GM12878 (cell line): Measurements from ENCODE around the gene CCNB1. TPM values are rescaled to one million over a fixed set of nuclear protein-coding genes. Genes with fewer than 3 reads are reported as not detected.

Experiments
- ATAC-seq: fragments of 200-7000 bp; cut with Tn5 transposase; 3 replicates; pipeline ENCODE4 v1.9.1; 2020; ENCODE audit warnings: mild to moderate bottlenecking, moderate library complexity
- BruUV-seq: library from RNA; stranded (reverse); fragments of 400-500 nt; replicated peaks from 2 replicates; lab custom pipeline; 2021; lab: Mats Ljungman, UMichigan
- CTCF ChIA-PET: fragments of 300-600 bp; sonication (Branson Sonifier 250); formaldehyde crosslinking; extraction: SDS; loops from one replicate; lab custom pipeline; 2021; ENCODE audit warnings: inconsistent platforms; lab: Yijun Ruan, JAX
- POLR2A ChIA-PET: fragments of 350-600 bp; formaldehyde crosslinking; extraction: SDS; loops from one replicate; lab custom pipeline; 2021; ENCODE audit warnings: inconsistent platforms; lab: Charles Lee
- RAD21 ChIA-PET: fragments of 300-600 bp; sonication (Branson Sonifier 250); formaldehyde crosslinking; loops from one replicate; lab custom pipeline; 2023; ENCODE audit warnings: antibody characterized with exemption; ENCODE audit not compliant: unreplicated experiment; lab: Charles Lee
- SMC1A ChIA-PET: fragments of 300-600 bp; sonication (Branson Sonifier 250); formaldehyde crosslinking; loops from one replicate; lab custom pipeline; 2023; ENCODE audit not compliant: unreplicated experiment, uncharacterized antibody; lab: Charles Lee
- DNase-seq: peaks from one replicate; pipeline ENCODE4 v3.0.0-alpha.2; 2011; ENCODE audit warnings: low read depth, low spot score
- FAIRE-seq: peaks from 3 replicates; lab custom pipeline; 2011; peaks lifted over from hg19 to GRCh38; lab: Jason Lieb, UNC
- H2AFZ ChIP-seq: 2 replicates; pipeline ENCODE4 v1.6.0; 2011; ENCODE audit warnings: low read depth, low read length, control low read depth; ENCODE audit not compliant: control insufficient read depth
- H3K27ac ChIP-seq: 2 replicates; pipeline ENCODE4 v1.5.1; 2011; ENCODE audit warnings: control low read depth; ENCODE audit not compliant: control insufficient read depth, insufficient read depth
- H3K27me3 ChIP-seq, 2 experiments: replicated peaks in 1 of 2; 2 replicates each; pipeline versions ENCODE4 v1.6.0 to v1.6.1; 2011; ENCODE audit warnings: low read length in 1 of 2; ENCODE audit not compliant: control insufficient read depth in 2 of 2, insufficient read depth in 2 of 2
- H3K36me3 ChIP-seq, 2 experiments: 2 replicates each; pipeline ENCODE4 v1.5.1; 2011; ENCODE audit warnings: low read length in 1 of 2; ENCODE audit not compliant: control insufficient read depth in 2 of 2, insufficient read depth in 2 of 2
- H3K4me1 ChIP-seq: 2 replicates; pipeline ENCODE4 v1.6.1; 2011; ENCODE audit warnings: mild to moderate bottlenecking, low read length, moderate library complexity, mixed read lengths; ENCODE audit not compliant: control insufficient read depth, insufficient read depth
- H3K4me2 ChIP-seq: 2 replicates; pipeline ENCODE4 v1.6.0; 2011; ENCODE audit warnings: control low read depth; ENCODE audit not compliant: control insufficient read depth, insufficient read depth
- H3K4me3 ChIP-seq: fragments of 200-600 bp; sonication (generic); 2 replicates; pipeline ENCODE4 v1.5.1; 2016
- H3K79me2 ChIP-seq: 2 replicates; pipeline ENCODE4 v1.6.0; 2011; ENCODE audit warnings: low read length; ENCODE audit not compliant: control insufficient read depth, insufficient read depth
- H3K9ac ChIP-seq: 2 replicates; pipeline ENCODE4 v1.8.0; 2011; ENCODE audit warnings: low read length, control low read depth, mixed read lengths; ENCODE audit not compliant: control insufficient read depth, insufficient read depth
- H3K9me3 ChIP-seq: replicated peaks from 3 replicates; pipeline ENCODE4 v1.5.1; 2011; ENCODE audit warnings: mild to moderate bottlenecking, low read length; ENCODE audit not compliant: control insufficient read depth, insufficient read depth
- H4K20me1 ChIP-seq: 2 replicates; pipeline ENCODE4 v1.6.0; 2011; ENCODE audit not compliant: control insufficient read depth, insufficient read depth
- ASH2L ChIP-seq: fragments of 300-600, 200-600 bp; sonication (generic); IDR thresholded peaks from 2 replicates; pipeline ENCODE4 v1.6.1; 2017; ENCODE audit warnings: low read depth, mild to moderate bottlenecking, borderline replicate concordance
- CEBPB ChIP-seq, 2 experiments: fragments of 150-350 bp in 1 of 2; IDR thresholded peaks; 2 replicates each; pipeline ENCODE4 v1.6.1; 2012 to 2014; ENCODE audit warnings: low read depth in 2 of 2, low read length in 2 of 2, borderline replicate concordance in 1 of 2, inconsistent platforms in 1 of 2
- CEBPZ ChIP-seq: fragments of 150-350 bp; IDR thresholded peaks from 2 replicates; pipeline ENCODE4 v1.6.1; 2016; ENCODE audit warnings: low read depth, low read length
- NR2F1 ChIP-seq: fragments of 450-650 bp; conservative IDR thresholded peaks from 2 replicates; pipeline ENCODE4 v1.6.1; 2017; ENCODE audit warnings: mild to moderate bottlenecking
- RAD51 ChIP-seq: fragments of 450-650 bp; IDR thresholded peaks from 2 replicates; pipeline ENCODE4 v1.6.1; 2016; ENCODE audit warnings: moderate library complexity, mild to moderate bottlenecking, inconsistent platforms
- SREBF1 ChIP-seq: IDR thresholded peaks from 2 replicates; pipeline ENCODE4 v1.6.1; 2012; ENCODE audit warnings: mild to moderate bottlenecking, low read length
- SREBF2 ChIP-seq: IDR thresholded peaks from 2 replicates; pipeline ENCODE4 v1.6.1; 2012; ENCODE audit warnings: mild to moderate bottlenecking, low read length
- TAF1 ChIP-seq: IDR thresholded peaks from 2 replicates; pipeline ENCODE4 v1.6.1; 2011; ENCODE audit warnings: mild to moderate bottlenecking, low read depth, low read length, borderline replicate concordance
- ZBED1 ChIP-seq: IDR thresholded peaks from 2 replicates; pipeline ENCODE4 v1.6.1; 2016; ENCODE audit warnings: borderline replicate concordance
- ZNF24 ChIP-seq: fragments of 450-650 bp; IDR thresholded peaks from 2 replicates; pipeline ENCODE4 v1.6.1; 2017; ENCODE audit warnings: antibody characterized with exemption, mild to moderate bottlenecking
- WGBS: methylation state at CpG from one replicate; pipeline ENCODE4 v1.1.6; 2016; ENCODE audit warnings: low lambda C conversion rate; ENCODE audit not compliant: insufficient replicate concordance, insufficient coverage; ENCODE audit errors: missing lambda C conversion rate; 5-methylcytosine and 5-hydroxymethylcytosine counted together
- in situ Hi-C: fragments of 300-500 bp; cut with MboI; formaldehyde crosslinking; loops from 9 replicates; pipeline ENCODE4 v1.14.3; 2018; ENCODE audit warnings: mixed read lengths
- intact Hi-C: fragments of 100-400 bp; cut with micrococcal nuclease; formaldehyde crosslinking; loops from one replicate; pipeline ENCODE4 v1.14.2; 2022; ENCODE audit not compliant: unreplicated experiment
- polyA plus RNA-seq, 11 experiments: library from polyadenylated mRNA; depleted of rRNA in 4 of 11; unstranded in 6 of 11; stranded (reverse) in 5 of 11; fragments of >200 nt; fragmentation: Nextera tagmentation in 4 of 11; fragmentation: Illumina TruSeq in 1 of 11; extraction: Ambion mirVana in 4 of 11; extraction: Trizol in 1 of 11; gene quantifications; 1 replicate in 1 of 11; 2 replicates in 10 of 11; pipeline versions ENCODE4 v1.2.1 to v1.2.3, GENCODE V29; 2011 to 2016; ENCODE audit warnings: inconsistent platforms in 2 of 11, missing spikeins in 2 of 11, low read depth in 1 of 11
- total RNA-seq, 4 experiments: library from RNA; depleted of rRNA in 3 of 4; stranded (reverse); fragments of >200 nt in 3 of 4; fragmentation: Illumina TruSeq in 1 of 4; extraction: Trizol in 1 of 4; gene quantifications; 2 replicates each; pipeline versions ENCODE4 v1.2.1 to v1.2.3, GENCODE V29; 2013 to 2021
- TF ChIP-seq, protein P1 (sequence below): IDR thresholded peaks from 2 replicates; pipeline ENCODE4 v1.6.1; 2012; ENCODE audit warnings: low read depth, low read length, improper control_type of control experiment
- TF ChIP-seq, protein P2 (sequence below): fragments of 450-650 bp; formaldehyde crosslinking; IDR thresholded peaks from 2 replicates; pipeline ENCODE4 v1.4.0; 2022; ENCODE audit warnings: mild to moderate bottlenecking, moderate library complexity

The CCNB1 gene
- total and polyA plus RNA-seq, 10 of the 15 experiments (the other 5 are each of a cell fraction or from before 2014, with no cell fraction given), result 148 to 403 (median 210) TPM

GRCh38 chr5:69225860-69226259 is 58.9 kb downstream of the CCNB1 start:
- DNase-seq (no peak), ATAC-seq (no peak)
- Histone ChIP-seq H3K9ac (no peak overlapping the region), H4K20me1 (no peaks in the 10 kb centered on the region), H3K4me2 (no peak overlapping the region), H3K4me1 (no peaks in the 10 kb centered on the region), H3K27me3 (no peaks in the 10 kb centered on the region)
- POLR2A ChIA-PET, result no interaction called here
- in situ Hi-C loops, result no loop called here
- TF ChIP-seq, protein P1, sequence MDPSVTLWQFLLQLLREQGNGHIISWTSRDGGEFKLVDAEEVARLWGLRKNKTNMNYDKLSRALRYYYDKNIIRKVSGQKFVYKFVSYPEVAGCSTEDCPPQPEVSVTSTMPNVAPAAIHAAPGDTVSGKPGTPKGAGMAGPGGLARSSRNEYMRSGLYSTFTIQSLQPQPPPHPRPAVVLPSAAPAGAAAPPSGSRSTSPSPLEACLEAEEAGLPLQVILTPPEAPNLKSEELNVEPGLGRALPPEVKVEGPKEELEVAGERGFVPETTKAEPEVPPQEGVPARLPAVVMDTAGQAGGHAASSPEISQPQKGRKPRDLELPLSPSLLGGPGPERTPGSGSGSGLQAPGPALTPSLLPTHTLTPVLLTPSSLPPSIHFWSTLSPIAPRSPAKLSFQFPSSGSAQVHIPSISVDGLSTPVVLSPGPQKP, result no peak
- TF ChIP-seq ZNF24 (no peak), CEBPB (IDR thresholded peaks at IDR 0.05; ENCODE audit: borderline replicate concordance in 1 of 2, low read depth in 2 of 2, low read length in 2 of 2) (no peak), ASH2L (no peak), NR2F1 (no peak), SREBF1 (no peak), RAD51 (no peak), SREBF2 (no peak), TAF1 (no peak), ZBED1 (no peak), CEBPZ (no peak)
- TF ChIP-seq, protein P2, sequence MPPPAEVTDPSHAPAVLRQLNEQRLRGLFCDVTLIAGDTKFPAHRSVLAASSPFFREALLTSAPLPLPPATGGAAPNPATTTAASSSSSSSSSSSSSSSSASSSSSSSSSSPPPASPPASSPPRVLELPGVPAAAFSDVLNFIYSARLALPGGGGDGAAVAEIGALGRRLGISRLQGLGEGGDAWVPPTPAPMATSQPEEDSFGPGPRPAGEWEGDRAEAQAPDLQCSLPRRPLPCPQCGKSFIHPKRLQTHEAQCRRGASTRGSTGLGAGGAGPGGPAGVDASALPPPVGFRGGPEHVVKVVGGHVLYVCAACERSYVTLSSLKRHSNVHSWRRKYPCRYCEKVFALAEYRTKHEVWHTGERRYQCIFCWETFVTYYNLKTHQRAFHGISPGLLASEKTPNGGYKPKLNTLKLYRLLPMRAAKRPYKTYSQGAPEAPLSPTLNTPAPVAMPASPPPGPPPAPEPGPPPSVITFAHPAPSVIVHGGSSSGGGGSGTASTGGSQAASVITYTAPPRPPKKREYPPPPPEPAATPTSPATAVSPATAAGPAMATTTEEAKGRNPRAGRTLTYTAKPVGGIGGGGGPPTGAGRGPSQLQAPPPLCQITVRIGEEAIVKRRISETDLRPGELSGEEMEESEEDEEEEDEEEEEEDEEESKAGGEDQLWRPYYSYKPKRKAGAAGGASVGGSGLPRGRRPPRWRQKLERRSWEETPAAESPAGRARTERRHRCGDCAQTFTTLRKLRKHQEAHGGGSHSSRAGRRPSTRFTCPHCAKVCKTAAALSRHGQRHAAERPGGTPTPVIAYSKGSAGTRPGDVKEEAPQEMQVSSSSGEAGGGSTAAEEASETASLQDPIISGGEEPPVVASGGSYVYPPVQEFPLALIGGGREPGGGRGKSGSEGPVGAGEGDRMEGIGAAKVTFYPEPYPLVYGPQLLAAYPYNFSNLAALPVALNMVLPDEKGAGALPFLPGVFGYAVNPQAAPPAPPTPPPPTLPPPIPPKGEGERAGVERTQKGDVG, result no peak
- TF ChIP-seq, all 136 proteins: peak for 0
- no peak for FAIRE-seq
- Histone ChIP-seq H3K27ac (no peak overlapping the region), H3K79me2 (no peaks in the 10 kb centered on the region; the same call in 1 of the 2 replicates), H3K36me3 (no peaks in the 10 kb centered on the region; a peak in 1 of 4 replicates), H2AFZ (no peak overlapping the region), H3K9me3 (no peaks in the 10 kb centered on the region), H3K4me3 (no peak overlapping the region)
- CTCF ChIA-PET, result interaction anchor here (1.3 kb wide), 1 partner anchor 110 kb away, joined by 3 read pairs; no protein-coding TSS in a partner anchor
- WGBS, result 69% methylated on average over 4 of the region's 4 CpGs
- RAD21 ChIA-PET, result no interaction called here
- SMC1A ChIA-PET, result no interaction called here
- BruUV-seq, result no TSS peak
- intact Hi-C loops, result no loop called here
